ENCODE measurements around the gene TXNL4A.

Gene TXNL4A

GRCh38 chr18:79926306-79926705 is 62.1 kb downstream of the TXNL4A start:
- TF ChIP-seq, protein P1, sequence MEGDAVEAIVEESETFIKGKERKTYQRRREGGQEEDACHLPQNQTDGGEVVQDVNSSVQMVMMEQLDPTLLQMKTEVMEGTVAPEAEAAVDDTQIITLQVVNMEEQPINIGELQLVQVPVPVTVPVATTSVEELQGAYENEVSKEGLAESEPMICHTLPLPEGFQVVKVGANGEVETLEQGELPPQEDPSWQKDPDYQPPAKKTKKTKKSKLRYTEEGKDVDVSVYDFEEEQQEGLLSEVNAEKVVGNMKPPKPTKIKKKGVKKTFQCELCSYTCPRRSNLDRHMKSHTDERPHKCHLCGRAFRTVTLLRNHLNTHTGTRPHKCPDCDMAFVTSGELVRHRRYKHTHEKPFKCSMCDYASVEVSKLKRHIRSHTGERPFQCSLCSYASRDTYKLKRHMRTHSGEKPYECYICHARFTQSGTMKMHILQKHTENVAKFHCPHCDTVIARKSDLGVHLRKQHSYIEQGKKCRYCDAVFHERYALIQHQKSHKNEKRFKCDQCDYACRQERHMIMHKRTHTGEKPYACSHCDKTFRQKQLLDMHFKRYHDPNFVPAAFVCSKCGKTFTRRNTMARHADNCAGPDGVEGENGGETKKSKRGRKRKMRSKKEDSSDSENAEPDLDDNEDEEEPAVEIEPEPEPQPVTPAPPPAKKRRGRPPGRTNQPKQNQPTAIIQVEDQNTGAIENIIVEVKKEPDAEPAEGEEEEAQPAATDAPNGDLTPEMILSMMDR (IDR thresholded peaks at IDR 0.05; ENCODE audit: low read length) = no peak
- TF ChIP-seq EZH2 (optimal IDR thresholded peaks at IDR 0.05; ENCODE audit: low read depth, low read length) (no peak), EZH2phosphoT487 (IDR thresholded peaks at IDR 0.05; ENCODE audit: low read length) (no peak)
- Histone ChIP-seq H3K9me3 (replicated peaks; ENCODE audit: insufficient read depth, low read length) (0 out of 2 replicates have a peak, but pooled peaks cover 3% of the 10 kb centered on the region), H3K79me2 (ENCODE audit: low read length) (peaks cover 7% of the 10 kb centered on the region), H3K27ac (ENCODE audit: low read length) (no peak overlapping the region), H3F3A (ENCODE audit: insufficient read depth, low read length) (no peaks in the 10 kb centered on the region), H3K9me2 (replicated peaks; ENCODE audit: insufficient read depth, low read length) (no peaks in the 10 kb centered on the region), H3K4me3 (ENCODE audit: low read length) (no peak overlapping the region), H3K4me2 (ENCODE audit: low read depth, low read length) (no peak overlapping the region), H3K36me3 (replicated peaks; ENCODE audit: insufficient read depth, low read length) (0 out of 2 replicates have a peak, but pooled peaks cover 7% of the 10 kb centered on the region), H4K20me1 (ENCODE audit: insufficient read depth, low read length) (no peaks in the 10 kb centered on the region), H3K9ac (ENCODE audit: low read length) (no peak overlapping the region), H3K27me3 (replicated peaks; ENCODE audit: insufficient read depth, low read length) (no peaks in the 10 kb centered on the region), H2AFZ (ENCODE audit: low read length) (no peak overlapping the region), H3K4me1 (ENCODE audit: low read length) (no peaks in the 10 kb centered on the region)
- DNase-seq = no peak

DNA sequence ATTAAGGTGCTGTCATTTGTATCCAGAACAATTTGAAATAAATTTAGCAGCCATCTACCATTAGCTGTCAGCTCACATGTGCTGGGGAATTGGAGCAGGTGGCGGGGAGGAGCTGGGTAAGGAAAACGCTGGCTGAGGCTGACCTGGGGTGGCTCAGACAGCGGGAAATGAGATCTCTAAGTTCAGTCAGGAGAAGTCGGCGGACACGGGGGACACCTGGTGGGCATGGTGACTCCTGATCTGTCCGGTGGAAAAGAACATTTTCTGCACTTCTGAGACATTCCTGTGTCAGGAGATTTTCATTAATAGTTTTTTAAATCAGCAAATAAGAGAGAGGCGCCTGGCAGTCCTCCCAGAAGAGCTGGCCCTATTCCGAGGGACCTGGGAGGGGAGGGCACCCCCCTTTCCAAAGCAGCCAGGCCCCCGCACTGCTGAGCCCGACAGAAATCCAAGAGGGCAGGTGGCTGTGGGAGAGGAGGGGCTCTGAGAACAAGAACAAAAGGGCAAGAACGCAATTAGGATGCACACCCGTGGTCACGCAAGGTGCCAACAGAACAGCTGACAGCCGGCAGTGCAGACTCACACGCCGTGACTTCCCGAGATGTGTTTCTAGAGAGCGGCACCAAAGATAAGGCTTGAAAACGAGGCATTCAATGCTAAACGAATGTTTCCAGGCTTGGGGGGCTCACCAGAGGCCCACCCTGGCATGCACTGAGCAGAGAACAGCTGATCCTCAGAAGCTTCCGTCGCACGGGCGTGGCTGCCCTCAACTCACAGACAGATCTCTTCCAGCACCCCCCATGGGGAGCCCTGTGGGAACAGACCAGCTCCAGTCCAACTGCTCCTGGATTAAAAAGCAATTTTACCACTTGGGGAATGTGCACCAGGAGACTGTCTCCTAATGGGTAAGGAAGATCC is 63.3 kb downstream of the TXNL4A start:
- H3K4me2 ChIP-seq (ENCODE audit: low read depth, low read length) = no peak overlapping the region
- DNase-seq = no peak
- H3F3A ChIP-seq (ENCODE audit: insufficient read depth, low read length) = no peaks in the 10 kb centered on the region
- 0 out of 2 replicates have a peak, but pooled peaks cover 3% of the 10 kb centered on the region for H3K9me3 ChIP-seq (replicated peaks; ENCODE audit: insufficient read depth, low read length)
- H3K36me3 ChIP-seq (replicated peaks; ENCODE audit: insufficient read depth, low read length) = 0 out of 2 replicates have a peak, but pooled peaks cover 7% of the 10 kb centered on the region
- H3K9ac ChIP-seq (ENCODE audit: low read length) = no peak overlapping the region
- H2AFZ ChIP-seq (ENCODE audit: low read length) = no peak overlapping the region
- no peak overlapping the region for H3K27ac ChIP-seq (ENCODE audit: low read length)
- H3K4me1 ChIP-seq (ENCODE audit: low read length) = no peaks in the 10 kb centered on the region
- peaks cover 7% of the 10 kb centered on the region for H3K79me2 ChIP-seq (ENCODE audit: low read length)
- no peaks in the 10 kb centered on the region for H3K9me2 ChIP-seq (replicated peaks; ENCODE audit: insufficient read depth, low read length)
- H3K27me3 ChIP-seq (replicated peaks; ENCODE audit: insufficient read depth, low read length) = no peaks in the 10 kb centered on the region
- no peaks in the 10 kb centered on the region for H4K20me1 ChIP-seq (ENCODE audit: insufficient read depth, low read length)
- no peak overlapping the region for H3K4me3 ChIP-seq (ENCODE audit: low read length)
- TF ChIP-seq, protein P1 (IDR thresholded peaks at IDR 0.05; ENCODE audit: low read length) = no peak
- TF ChIP-seq EZH2phosphoT487 (IDR thresholded peaks at IDR 0.05; ENCODE audit: low read length) = no peak
- no peak for TF ChIP-seq EZH2 (optimal IDR thresholded peaks at IDR 0.05; ENCODE audit: low read depth, low read length)

DNA sequence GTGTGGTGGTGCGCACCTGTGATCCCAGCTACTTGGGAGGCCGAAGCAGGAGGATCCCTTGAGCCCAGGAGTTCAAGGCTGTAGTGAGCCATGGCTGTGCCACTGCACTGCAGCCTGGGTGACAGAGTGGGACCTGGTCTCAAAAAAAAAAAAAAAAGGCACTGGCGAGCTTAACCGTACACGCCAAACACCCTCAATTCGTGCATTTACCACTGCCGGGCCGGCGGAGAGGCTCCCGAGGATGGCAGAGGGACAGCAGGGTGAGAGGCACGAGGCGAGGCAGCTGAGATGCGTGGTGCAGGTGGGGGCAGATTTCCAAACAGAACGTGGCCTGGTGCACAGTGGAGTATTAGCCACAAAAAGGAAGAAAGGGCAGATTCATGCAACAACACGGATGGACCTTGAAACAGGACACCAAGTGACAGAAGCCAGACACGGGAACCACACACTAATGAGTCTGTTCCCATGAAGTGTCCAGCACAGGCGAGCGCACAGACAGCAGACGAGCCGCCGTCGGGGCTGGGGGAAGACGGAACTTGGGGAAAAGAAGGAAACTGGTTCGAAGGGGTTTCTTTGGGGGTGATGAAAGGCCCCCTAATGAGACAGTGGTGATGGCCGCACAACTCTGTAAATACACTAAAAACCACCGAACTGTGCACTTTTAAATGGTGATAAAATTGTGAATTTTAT is 64.3 kb downstream of the TXNL4A start:
- no peak for TF ChIP-seq EZH2phosphoT487 (IDR thresholded peaks at IDR 0.05; ENCODE audit: low read length)
- TF ChIP-seq, protein P1 (IDR thresholded peaks at IDR 0.05; ENCODE audit: low read length) = no peak
- TF ChIP-seq EZH2 (optimal IDR thresholded peaks at IDR 0.05; ENCODE audit: low read depth, low read length) = no peak
- Histone ChIP-seq H3K9ac (ENCODE audit: low read length) (no peak overlapping the region), H3K4me1 (ENCODE audit: low read length) (no peaks in the 10 kb centered on the region), H2AFZ (ENCODE audit: low read length) (no peak overlapping the region), H3K79me2 (ENCODE audit: low read length) (peaks cover 4% of the 10 kb centered on the region), H3K4me3 (ENCODE audit: low read length) (no peak overlapping the region), H3K27ac (ENCODE audit: low read length) (no peak overlapping the region), H4K20me1 (ENCODE audit: insufficient read depth, low read length) (no peaks in the 10 kb centered on the region), H3K9me3 (replicated peaks; ENCODE audit: insufficient read depth, low read length) (0 out of 2 replicates have a peak, but pooled peaks cover under 1% of the 10 kb centered on the region), H3K36me3 (replicated peaks; ENCODE audit: insufficient read depth, low read length) (0 out of 2 replicates have a peak, but pooled peaks cover 6% of the 10 kb centered on the region), H3K9me2 (replicated peaks; ENCODE audit: insufficient read depth, low read length) (no peaks in the 10 kb centered on the region), H3K4me2 (ENCODE audit: low read depth, low read length) (no peak overlapping the region), H3F3A (ENCODE audit: insufficient read depth, low read length) (no peaks in the 10 kb centered on the region), H3K27me3 (replicated peaks; ENCODE audit: insufficient read depth, low read length) (no peaks in the 10 kb centered on the region)
- no peak for DNase-seq
